Esophagus squamous epithelium (tissue), 4 donors: ENCODE data around the gene ATN1.

Experiments
- CTCF ChIP-seq, 6 experiments: fragments of 450-650 bp in 4 of 6; fragments of 200-600 bp in 2 of 6; sonication (generic) in 2 of 6; IDR thresholded peaks; one replicate each; pipeline ENCODE4 v1.5.1; 2016 to 2019; ENCODE audit warnings: antibody characterized with exemption in 6 of 6, mild to moderate bottlenecking in 4 of 6, moderate library complexity in 4 of 6
- POLR2A ChIP-seq, 4 donors: fragments of 450-650 bp; IDR thresholded peaks; one replicate each; pipeline ENCODE4 v1.6.1; 2017; ENCODE audit warnings: antibody characterized with exemption in 4 of 4, mild to moderate bottlenecking in 4 of 4, moderate library complexity in 3 of 4

GRCh38 chr12:6914947-6915788 lies 12.6 kb upstream of the ATN1 start:
- TF ChIP-seq CTCF (IDR thresholded peaks at IDR 0.05) (no peak), POLR2A (IDR thresholded peaks at IDR 0.05) (no peak)
